Fibroblast of mammary gland (primary cell): ENCODE measurements around the gene EBF3.
A peak's percentile ranks its signal among the peaks of the same experiment; 100 is the strongest.

Source experiments
- DNase-seq: peaks from one replicate; pipeline ENCODE4 v3.0.0-alpha.2; 2010; ENCODE audit warnings: low read depth
- H3K4me3 ChIP-seq: 2 replicates; pipeline ENCODE4 v1.5.1; 2011; ENCODE audit warnings: low read depth, mild to moderate bottlenecking, low read length, moderate library complexity; ENCODE audit not compliant: control insufficient read depth
- TF ChIP-seq, protein P1 (sequence below): conservative IDR thresholded peaks from 2 replicates; pipeline ENCODE4 v1.5.1; 2011; ENCODE audit warnings: low read depth, low read length, inconsistent platforms; ENCODE audit not compliant: control insufficient read depth, insufficient read depth

Gene EBF3

DNA sequence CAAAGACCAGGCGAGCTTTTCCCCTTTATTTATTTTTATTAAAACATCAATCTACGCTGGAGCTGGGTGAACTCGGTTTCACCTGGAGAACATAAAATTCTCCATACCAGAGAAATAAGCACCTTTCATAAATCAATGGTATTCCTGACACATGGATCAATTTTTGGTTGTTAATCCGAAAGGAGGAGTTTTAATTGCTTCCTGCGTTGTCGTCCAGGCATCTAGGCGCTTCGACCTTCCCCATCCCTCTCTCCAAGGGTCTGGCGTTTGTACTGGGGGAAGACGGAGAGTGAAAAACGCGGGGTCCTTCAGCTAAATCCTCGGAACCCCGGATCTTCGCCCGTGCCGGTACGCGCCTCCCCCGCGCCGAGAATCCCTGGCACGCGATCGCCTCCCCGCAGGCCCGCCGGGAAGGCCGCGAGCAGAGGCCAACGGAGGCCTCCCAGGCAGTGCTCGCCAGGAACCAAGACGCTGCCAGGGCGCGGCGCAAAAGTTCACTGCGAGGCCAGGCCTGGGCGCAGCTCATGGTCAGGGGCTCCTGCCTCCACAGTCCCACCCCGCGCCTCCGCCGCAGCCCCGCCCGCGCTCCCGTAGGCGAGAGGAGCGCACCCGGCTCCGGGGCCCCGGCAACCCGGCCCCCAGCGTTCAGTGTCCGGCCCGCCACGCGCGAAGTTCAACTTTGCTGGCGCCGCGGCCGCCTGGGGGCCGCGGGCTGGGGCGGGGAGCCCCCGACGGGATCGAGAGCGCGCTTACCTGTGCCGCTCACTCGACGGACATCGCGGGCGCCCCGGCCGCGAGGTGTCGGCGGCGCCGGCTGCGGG lies 8.3 kb upstream of the EBF3 start:
- peak overlapping the region; percentile 15 for H3K4me3 ChIP-seq
- no peak for DNase-seq
- TF ChIP-seq, protein P1, sequence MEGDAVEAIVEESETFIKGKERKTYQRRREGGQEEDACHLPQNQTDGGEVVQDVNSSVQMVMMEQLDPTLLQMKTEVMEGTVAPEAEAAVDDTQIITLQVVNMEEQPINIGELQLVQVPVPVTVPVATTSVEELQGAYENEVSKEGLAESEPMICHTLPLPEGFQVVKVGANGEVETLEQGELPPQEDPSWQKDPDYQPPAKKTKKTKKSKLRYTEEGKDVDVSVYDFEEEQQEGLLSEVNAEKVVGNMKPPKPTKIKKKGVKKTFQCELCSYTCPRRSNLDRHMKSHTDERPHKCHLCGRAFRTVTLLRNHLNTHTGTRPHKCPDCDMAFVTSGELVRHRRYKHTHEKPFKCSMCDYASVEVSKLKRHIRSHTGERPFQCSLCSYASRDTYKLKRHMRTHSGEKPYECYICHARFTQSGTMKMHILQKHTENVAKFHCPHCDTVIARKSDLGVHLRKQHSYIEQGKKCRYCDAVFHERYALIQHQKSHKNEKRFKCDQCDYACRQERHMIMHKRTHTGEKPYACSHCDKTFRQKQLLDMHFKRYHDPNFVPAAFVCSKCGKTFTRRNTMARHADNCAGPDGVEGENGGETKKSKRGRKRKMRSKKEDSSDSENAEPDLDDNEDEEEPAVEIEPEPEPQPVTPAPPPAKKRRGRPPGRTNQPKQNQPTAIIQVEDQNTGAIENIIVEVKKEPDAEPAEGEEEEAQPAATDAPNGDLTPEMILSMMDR, result no peak

DNA sequence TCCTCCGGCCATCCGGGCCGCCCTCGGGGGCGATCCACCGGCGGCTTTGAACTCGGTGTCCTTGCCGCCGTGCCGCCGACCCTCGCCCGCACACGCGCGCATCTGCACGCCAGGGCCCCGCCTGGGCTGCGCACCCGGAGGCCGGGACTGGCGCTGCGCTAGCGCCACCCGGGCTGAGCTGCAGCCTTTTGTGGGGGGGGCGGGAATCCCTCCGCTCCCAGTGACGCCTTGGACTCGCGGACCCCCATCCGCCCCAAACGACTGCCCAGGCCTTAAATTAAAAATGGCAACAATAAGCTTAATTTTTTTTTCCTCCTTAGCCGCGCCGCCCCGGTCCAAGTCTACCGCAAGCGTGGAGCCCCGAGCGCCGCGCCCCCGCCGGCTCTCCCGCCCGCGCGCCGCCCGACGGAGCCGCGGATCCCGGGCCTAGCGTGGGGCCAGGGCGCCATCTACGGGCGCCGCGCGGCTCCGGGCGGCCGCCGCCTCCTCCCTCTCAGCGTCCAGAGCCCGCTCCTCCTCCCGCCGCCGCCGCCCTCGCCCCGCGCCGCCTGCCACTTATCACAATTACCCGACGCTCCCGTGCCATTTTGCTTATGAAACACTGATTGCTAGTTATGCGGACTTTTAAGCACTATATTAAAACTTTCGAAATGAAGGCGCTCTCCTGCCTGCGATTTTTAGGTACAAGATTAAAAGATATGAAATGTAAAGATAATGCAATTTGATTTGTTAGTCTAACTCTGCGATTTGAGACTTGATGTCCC lies 7.5 kb upstream of the EBF3 start:
- peak; percentile 39 for DNase-seq
- H3K4me3 ChIP-seq, result no peak overlapping the region
- TF ChIP-seq, protein P1, result no peak

DNA sequence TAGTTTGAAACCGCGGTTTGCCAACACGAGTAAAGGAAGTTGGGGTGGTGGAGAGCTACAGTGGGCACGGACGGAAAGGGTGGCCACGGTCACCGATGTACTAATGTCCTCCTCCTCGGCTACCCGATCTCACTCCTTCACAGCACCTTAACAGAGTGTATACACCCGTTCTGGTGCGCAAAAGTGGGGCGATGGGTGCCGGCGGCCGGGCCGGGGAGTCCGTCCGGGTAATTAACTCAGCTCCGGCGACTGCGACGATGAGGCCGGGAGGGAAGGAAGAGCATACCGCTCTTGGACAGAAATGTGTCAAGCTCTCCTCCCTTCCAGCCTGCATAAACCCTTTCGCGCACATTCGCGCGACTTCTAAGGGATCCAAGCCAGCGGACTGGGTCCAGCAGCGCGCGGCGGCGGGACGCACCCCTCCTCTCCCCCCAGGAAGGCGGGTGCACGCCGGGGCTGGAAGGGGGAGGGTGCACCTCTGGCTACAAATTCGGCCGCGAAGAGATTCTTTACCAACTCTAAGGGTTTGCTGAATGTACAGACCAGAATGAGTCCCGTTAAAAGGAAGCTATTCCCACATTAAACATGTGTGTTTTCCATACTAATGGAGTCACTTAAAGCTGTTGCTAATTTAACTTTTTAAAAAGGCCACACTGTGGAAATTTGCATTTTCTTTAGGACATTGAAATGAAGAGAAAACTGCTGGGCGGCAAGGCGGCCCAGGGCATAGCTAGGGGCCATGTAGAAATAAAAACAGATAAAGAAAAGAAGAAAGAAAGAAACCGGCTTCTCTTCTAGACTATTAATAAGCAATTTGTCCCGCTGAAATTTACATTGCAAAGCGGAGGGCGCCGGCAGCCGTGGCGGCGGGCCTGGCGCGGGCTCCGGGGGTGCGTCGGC lies 6.6 kb upstream of the EBF3 start:
- TF ChIP-seq, protein P1, result no peak
- no peak overlapping the region for H3K4me3 ChIP-seq
- DNase-seq, result no peak

DNA sequence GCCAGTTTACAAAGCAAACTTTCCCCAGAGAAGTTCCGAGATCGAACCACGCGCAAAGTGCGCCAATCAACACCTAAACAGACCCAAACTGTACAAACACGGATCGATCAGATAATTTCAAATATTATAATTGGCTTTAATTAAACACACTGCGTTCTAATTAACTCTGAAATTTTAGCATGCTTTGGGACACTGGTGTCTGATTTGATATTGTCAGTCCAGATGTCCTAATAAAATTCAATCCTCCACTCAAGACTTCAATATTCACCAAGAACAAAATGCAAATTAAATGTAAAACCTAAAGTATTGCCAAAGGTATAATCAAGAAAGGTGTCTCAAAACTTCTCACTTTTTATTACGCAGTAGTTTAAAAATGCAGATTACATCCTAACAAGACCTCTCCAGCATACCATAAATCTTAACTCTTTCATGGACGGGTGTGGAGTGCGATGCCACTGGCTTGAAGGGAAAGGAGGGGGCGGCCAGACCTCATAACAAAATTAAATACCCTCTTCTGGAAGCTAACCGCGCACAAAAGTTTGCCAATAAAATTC lies 5.9 kb upstream of the EBF3 start:
- no peak for DNase-seq
- no peak overlapping the region for H3K4me3 ChIP-seq
- TF ChIP-seq, protein P1, result no peak

DNA sequence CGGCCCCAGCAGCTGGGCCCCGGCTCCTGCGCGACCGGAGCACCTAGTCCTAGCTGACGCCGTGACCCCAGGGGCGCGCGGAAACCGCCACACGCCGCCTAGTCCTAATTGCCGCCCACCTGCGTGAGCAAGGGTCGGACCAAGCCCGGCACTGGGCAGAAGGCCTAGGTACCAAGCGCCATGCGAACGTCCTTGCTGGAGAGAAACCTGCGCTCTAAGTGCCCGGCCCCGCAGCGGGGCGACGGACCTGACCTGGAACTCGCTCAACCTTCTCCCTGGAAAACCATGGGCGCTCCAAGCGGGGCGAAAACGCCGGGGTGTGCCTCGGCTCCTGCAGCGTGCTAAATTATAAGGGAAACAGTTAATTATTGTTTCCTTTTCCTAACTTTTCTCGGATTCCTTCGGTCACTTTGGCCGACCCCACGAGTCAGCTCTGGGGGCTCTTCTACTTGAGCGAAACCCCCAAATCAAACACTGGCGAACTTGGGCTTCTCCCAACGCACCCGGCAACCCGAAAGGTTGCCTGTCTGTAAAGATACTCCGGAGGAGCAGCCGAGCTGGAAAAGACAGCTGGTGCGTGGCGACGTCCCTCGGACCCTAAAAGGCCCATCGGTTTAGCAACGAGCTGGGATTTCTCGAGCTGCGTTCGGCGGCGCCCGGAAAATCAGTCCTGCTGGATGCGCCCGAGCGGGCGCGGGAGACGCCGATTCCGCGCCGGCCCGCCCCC lies 5.3 kb upstream of the EBF3 start:
- no peak overlapping the region for H3K4me3 ChIP-seq
- TF ChIP-seq, protein P1, result no peak
- no peak for DNase-seq
